Hypothalamus (tissue), 51 donors: ENCODE measurements around the gene LCA5.
A peak's percentile ranks its signal among the peaks of the same experiment; 100 is the strongest.
"Not testable (repeated sequence)": the region's sequence is repeated elsewhere in the genome, so short reads cannot be mapped to it uniquely, and the experiment has no call there.

ENCODE experiments used
- DNase-seq, 51 donors: peaks; one replicate each; lab custom pipeline; 2025; lab: John Stamatoyannopoulos, UW

LCA5 gene

DNA sequence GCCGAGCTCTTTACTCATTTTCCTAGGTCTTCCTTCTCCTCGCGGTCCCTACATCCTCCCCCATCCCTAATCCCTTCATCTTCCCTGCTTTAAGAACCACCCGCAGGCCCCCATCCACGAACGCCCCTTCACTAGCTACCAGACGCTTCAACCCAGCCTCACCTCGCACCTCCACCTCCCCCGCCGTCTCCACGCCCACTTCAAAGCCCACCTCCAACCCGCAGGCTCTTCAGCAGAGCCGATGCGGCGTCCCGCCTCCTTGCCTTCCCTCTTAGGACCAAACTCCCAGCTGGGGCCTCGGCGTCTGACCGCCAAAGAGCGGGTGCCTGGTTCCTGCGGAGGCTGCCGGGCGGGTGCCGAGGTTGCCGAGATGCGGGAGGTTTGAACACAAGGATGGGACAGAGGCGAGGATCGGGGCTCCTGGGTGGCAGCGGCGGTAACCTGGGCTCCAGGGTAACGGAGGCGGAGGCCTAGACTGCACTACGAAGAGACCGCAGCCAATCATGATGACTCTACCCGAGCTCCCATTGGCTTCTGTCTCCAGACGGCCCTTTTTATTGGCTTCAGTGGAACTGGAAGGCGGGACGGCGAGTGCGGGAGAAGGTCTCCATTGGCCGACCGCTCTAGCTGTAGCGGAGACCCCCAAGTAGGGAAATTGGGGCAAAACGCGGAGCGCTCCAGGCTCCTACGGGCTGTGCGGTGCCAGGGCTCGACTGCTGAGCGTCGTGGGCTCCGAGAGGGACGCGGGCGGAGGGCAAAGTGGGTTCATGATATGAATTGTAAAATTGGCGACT is at the start of gene LCA5:
Gene LCA5, minus strand, starts transcription at position 477 of the 794 bp plus-strand sequence. CDS start 18,536 bp downstream, outside the sequence.
- DNase-seq: peak; percentile 62 to 98 (median 93)

GRCh38 chr6:79586548-79586947 is 49.3 kb upstream of the LCA5 start:
- no peak for DNase-seq

- no peak for DNase-seq
Observed at GRCh38 chr6:79584332-79584731, 47.1 kb upstream of the LCA5 start.

GRCh38 chr6:79577926-79578325 is 40.7 kb upstream of the LCA5 start:
- not testable (repeated sequence) for DNase-seq

DNA sequence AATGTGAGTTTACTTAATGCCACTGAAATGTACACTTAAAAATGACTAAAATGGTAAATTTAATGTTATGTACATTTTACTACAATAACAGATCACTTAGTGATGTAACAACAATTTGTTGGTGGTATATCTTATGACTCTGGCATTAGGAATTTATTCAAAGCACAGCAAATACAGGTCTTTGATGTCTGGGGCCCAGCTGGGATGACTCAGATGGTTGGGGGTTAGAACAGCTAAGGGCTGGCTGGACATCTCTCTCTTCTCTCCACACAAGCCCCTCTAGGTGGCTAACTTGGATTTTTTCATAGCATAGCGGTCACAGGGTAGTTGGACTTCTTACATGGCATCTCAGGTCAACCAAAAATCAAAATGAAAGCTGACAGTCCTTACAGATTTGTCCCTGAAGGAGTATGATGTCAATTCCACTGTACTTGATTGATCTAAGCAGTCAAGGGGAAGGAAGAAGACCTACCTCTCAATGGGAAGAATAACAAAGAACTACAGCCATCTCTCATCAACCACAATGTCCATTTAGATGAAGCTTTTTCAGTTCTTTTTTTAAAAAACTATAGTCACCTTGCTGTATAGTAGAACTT is 37.5 kb upstream of the LCA5 start:
- DNase-seq: no peak

DNA sequence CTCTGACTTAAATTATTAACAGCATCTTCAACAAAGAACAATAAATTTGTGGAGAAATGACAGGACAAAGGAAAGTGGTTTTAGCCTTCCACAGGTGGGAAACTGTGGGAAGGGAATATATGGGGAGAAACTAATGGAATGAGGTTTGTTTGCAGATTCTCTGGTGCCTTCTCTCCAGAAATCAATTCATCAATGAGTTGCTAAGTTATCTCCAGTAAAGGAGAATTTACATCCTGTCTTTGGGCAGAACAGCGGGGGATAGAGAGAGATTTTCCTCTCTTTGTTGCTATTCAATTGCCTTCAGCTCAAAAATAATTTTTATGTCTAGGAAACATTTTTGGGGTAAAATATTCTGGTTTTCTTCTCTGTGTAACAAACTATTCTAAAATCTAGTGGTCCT is 36.9 kb upstream of the LCA5 start:
- DNase-seq: no peak

DNA sequence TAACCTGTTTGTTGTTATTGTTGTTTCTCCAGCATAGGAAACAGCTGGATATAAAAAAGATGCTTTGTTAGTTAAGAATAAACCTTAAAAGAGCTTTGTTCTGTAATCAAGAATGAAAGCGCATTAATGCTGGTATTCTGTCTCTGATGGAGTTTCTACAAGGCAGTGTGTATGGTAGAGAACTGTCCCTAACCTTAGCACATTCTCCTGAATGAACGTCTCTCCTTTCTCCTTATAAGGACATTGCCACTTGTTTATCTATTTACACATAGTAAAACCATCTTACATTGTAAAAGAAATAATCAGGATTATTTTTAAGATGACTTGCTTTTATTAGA is 33.8 kb upstream of the LCA5 start:
- no peak for DNase-seq

- peak in 2 of 51 donors; percentile 29 to 51 for DNase-seq
Observed at GRCh38 chr6:79570129-79571029, 33.1 kb upstream of the LCA5 start.

GRCh38 chr6:79568996-79569395 is 31.8 kb upstream of the LCA5 start:
- DNase-seq: no peak

GRCh38 chr6:79564636-79565035 is 27.4 kb upstream of the LCA5 start:
- DNase-seq: no peak

DNA sequence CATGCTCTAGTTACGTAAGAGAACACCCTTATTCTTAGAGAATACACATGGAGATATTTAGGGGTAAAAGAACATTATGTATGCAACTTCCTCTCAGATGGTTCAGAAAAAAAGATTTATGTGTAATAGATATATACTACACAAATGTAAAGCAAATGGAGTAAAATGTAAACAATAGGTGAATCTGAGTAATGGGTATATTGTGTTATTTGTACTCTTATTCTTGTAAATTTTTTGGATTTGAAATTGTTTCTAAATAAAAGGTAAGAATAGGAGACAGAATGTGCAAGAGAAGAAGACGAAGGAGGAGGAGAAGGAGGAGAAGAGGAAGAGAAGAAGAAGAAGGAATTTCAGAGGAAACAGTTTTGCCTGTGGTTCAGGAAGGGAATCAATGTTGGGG is 22.5 kb upstream of the LCA5 start:
- no peak for DNase-seq

DNA sequence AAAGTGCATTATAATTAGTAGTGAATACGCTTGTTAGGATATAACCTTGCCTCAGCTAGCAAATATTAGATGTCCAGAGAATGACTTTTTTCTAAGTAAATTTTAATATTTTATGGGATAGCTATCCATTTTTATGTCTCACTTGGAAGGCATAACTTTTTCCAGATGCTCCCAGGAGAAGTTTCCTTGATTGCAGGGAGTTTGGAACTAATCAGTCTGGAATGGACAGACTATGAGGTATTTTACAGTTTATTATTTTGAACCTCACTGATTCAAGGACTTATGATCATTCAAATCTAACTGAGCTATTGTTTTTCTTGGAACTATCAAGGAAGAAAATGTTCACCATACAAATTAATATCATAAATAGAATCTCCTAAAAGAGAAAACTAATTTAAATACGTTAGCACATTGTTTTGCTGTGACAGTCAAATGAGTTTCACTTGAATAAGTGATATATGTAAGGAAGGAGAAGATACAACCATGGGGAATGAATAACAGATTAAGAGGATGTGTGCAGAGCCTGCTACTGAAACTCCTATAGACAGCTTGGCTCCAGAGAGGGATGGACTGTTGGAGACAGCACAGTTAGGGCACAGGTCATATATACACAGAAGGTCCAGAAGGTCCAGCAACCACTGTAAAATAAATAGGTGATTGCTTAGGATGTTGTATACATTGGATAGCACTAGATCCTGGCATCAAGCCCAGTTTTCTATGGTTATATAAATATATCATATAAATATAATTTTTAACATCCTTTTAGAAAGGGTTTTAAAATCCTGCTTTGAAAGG is 20.6 kb upstream of the LCA5 start:
- no peak for DNase-seq

DNA sequence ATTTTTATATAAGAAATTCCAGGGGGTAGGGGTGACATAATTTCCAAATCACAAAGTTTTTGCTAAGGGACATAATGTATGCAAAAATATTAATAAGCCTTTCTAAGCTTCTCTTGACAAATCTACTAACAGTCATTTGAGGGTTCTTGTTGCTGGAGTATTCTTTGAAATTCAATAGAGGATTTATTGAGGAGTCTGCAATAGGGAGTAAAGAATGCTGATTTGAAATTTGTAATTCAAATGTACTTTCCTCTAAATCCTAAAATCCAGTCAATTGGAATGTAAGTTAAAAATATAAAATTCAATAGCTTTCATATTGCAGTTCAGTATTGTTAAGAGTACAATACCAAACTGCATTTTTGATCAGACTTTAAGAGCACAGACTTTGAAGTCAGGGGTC is 17.1 kb upstream of the LCA5 start:
- DNase-seq: no peak

GRCh38 chr6:79551401-79551800 is 14.2 kb upstream of the LCA5 start:
- DNase-seq: no peak

DNA sequence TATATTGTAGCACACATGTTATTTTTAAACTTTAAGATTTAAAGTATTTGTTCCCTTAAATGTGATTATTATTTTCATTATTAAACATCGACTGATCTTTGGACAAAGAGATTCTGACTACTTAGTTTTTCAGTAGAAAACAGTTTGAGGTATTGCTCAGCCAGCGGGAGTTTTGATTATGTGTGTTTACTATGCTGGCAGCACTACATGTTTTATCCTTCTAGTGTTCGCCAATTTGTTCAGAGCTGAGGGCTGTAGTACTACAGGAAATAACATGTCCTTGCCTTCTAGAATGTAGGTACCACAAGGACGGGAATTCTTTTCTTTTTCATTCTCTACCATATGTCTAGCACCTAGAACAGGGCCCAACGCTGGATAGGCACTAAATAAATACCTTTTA is 11.1 kb upstream of the LCA5 start:
- DNase-seq: no peak

GRCh38 chr6:79546186-79546585 is 9.0 kb upstream of the LCA5 start:
- no peak for DNase-seq

DNA sequence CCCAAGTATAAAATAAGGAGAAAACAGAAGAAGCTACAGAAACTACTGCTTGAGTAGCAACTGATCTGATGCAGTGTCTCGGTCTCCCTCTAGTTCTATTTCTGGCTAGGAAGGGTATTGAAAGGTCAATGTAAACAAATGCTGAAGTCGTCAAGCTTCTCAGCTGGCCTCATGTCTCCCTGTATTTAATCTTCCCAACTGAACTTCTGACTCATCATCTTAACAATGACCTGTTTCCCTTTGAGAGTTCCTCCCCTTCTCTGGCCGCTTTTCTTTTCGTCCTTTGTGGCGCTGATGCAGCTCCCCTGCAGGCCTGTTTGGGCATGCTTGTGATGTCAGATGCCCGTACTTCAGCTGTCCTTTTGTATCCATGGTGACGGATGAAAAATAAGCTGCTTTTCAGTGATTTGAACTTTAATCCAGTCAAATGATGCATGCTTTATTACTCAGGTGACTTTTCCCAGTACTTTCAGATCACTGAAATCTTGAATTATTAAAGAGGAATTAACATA is 7.8 kb upstream of the LCA5 start:
- peak in 45 of 51 donors; percentile 4 to 81 (median 56) for DNase-seq

- DNase-seq: peak in 17 of 51 donors; percentile 2 to 67 (median 12)
Observed at GRCh38 chr6:79544299-79544927, 7.2 kb upstream of the LCA5 start.

GRCh38 chr6:79543886-79544285 is 6.7 kb upstream of the LCA5 start:
- peak in 1 of 51 donors; percentile 59 for DNase-seq

GRCh38 chr6:79543411-79543810 is 6.2 kb upstream of the LCA5 start:
- DNase-seq: no peak
